Measurements from ENCODE around the gene MPDU1. TPM values are rescaled to one million over a fixed set of nuclear protein-coding genes. Genes with fewer than 3 reads are reported as not detected.

Gene MPDU1
- total and polyA plus RNA-seq, 2 experiments from 2014 or later, result 109 to 201 TPM

DNA sequence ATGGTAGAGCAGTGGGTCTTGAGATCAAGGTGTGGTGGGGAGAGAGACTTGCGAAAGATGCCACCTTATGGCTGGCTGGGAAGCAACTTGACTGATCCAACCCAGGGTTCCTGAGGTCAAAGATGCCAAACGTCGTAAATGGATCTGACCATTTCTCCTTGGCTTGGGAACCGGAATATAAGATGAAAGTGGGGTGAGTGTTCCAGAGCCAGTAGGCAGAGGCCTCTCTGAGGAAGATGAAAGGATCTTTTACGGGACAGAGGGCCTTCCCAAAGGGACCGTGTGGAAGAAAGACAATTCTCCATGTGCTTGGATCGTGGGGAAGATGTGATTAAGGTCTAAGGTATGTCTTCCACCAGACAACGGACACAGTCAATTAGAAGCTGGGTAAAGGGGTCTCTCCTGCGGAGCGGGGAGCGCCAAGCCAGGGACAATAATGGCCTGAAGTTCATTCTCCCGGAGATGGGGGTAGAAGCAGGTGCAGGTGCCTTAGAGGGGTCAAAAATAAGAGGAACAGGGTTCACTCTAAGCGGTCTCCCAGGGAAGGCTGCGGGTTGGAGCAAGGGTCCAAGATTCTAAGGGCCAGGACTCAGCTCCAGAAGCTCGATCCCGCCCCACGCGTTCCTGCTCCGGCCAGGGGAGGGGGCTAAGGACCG, 30.2 kb downstream of the MPDU1 start:
- DNase-seq (ENCODE audit: low spot score), result no peak

DNA sequence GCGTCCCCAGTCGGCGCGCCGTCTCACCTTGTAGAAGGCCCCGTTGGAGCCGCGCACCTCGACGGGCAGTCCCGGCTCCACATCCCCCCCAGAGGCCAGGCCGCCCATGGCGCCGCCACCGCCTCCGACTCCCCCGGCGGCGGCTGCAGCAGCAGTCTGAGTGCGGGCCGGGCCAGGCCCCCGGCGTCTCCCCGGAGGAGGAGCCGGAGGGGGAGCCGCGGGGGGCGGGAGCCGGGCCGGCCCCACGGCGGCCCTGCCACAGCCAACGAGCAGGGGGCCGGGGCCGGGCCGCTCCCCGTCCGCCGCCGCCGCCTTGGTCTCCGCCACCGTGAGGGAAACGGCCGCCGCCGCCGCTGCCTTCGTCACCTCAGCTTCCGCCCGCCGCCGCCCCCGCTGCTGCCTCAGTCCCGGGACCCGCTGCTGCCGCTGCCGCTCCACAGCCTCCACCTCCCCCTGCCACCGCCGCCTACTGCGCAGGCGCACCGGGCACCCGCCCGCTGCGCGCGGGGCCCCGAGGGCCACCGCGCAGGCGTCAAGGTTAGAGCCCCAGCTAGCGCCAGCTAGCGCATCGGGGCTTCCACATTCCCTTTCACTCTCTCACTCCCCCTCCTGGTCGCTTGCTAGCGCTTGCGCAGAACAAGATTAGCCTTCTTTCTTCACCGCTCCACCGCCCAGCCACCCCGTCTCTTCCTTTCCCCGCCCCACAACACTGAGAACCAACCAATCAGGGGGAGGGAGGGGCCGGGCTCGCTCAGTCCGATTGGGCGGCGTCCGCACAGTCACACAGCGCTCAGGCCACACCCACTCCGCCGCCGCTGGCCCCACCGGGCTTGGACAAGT, 31.0 kb downstream of the MPDU1 start, which contains the start of gene FXR2:
Gene FXR2 (minus strand): TSS at position 473 of the 840 bp plus-strand sequence. CDS start 365 bp downstream, at position 108.
- Histone ChIP-seq H2AFZ (peak within 1 kb of the TSS; percentile 53), H3K27me3 (no peaks in the 10 kb centered on the region), H3K9me3 (ENCODE audit: low read depth) (no peaks in the 10 kb centered on the region), H4K20me1 (ENCODE audit: insufficient read depth, poor library complexity, severe bottlenecking) (peaks cover 31% of the 10 kb centered on the region), H3K4me1 (ENCODE audit: insufficient read depth) (peaks cover 10% of the 10 kb centered on the region), H3K4me2 (peak within 1 kb of the TSS; percentile 92), H3K36me3 (replicated peaks; ENCODE audit: insufficient read depth, low read depth) (no peaks in the 10 kb centered on the region), H3K9me2 (replicated peaks; ENCODE audit: insufficient read depth) (no peaks in the 10 kb centered on the region), H3K4me3 (peak within 1 kb of the TSS; percentile 65), H3K27ac (peak within 1 kb of the TSS; percentile 75), H3K79me2 (peaks cover 45% of the 10 kb centered on the region)
- TF ChIP-seq EZH2 (IDR thresholded peaks at IDR 0.05; ENCODE audit: borderline replicate concordance) (no peak), EZH2phosphoT487 (IDR thresholded peaks at IDR 0.05; ENCODE audit: low read depth, severe bottlenecking, unreplicated experiment) (no peak)
- TF ChIP-seq, protein P1, sequence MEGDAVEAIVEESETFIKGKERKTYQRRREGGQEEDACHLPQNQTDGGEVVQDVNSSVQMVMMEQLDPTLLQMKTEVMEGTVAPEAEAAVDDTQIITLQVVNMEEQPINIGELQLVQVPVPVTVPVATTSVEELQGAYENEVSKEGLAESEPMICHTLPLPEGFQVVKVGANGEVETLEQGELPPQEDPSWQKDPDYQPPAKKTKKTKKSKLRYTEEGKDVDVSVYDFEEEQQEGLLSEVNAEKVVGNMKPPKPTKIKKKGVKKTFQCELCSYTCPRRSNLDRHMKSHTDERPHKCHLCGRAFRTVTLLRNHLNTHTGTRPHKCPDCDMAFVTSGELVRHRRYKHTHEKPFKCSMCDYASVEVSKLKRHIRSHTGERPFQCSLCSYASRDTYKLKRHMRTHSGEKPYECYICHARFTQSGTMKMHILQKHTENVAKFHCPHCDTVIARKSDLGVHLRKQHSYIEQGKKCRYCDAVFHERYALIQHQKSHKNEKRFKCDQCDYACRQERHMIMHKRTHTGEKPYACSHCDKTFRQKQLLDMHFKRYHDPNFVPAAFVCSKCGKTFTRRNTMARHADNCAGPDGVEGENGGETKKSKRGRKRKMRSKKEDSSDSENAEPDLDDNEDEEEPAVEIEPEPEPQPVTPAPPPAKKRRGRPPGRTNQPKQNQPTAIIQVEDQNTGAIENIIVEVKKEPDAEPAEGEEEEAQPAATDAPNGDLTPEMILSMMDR (IDR thresholded peaks at IDR 0.05; ENCODE audit: poor library complexity), result peak; percentile 63
- 2% methylated on average over 51 of the region's 93 CpGs for WGBS (ENCODE audit: low lambda C conversion rate, missing lambda C conversion rate)
- peak; percentile 100 for DNase-seq (ENCODE audit: low spot score)

More for the DNA sequence above, 30.2 kb downstream of the MPDU1 start:
- Histone ChIP-seq H3K4me3 (peak overlapping the region; percentile 65), H3K9me3 (ENCODE audit: low read depth) (no peaks in the 10 kb centered on the region), H2AFZ (no peak overlapping the region), H3K36me3 (replicated peaks; ENCODE audit: insufficient read depth, low read depth) (no peaks in the 10 kb centered on the region), H4K20me1 (ENCODE audit: insufficient read depth, poor library complexity, severe bottlenecking) (peaks cover 33% of the 10 kb centered on the region), H3K9me2 (replicated peaks; ENCODE audit: insufficient read depth) (no peaks in the 10 kb centered on the region), H3K4me2 (peak overlapping the region; percentile 92), H3K27me3 (no peaks in the 10 kb centered on the region), H3K27ac (peak overlapping the region; percentile 71), H3K4me1 (ENCODE audit: insufficient read depth) (peaks cover 10% of the 10 kb centered on the region), H3K79me2 (peaks cover 53% of the 10 kb centered on the region)
- no peak for TF ChIP-seq EZH2 (IDR thresholded peaks at IDR 0.05; ENCODE audit: borderline replicate concordance)
- no peak for TF ChIP-seq EZH2phosphoT487 (IDR thresholded peaks at IDR 0.05; ENCODE audit: low read depth, severe bottlenecking, unreplicated experiment)
- TF ChIP-seq, protein P1 (IDR thresholded peaks at IDR 0.05; ENCODE audit: poor library complexity), result no peak
- 7% methylated on average over 18 of the region's 20 CpGs for WGBS (ENCODE audit: low lambda C conversion rate, missing lambda C conversion rate)

DNA sequence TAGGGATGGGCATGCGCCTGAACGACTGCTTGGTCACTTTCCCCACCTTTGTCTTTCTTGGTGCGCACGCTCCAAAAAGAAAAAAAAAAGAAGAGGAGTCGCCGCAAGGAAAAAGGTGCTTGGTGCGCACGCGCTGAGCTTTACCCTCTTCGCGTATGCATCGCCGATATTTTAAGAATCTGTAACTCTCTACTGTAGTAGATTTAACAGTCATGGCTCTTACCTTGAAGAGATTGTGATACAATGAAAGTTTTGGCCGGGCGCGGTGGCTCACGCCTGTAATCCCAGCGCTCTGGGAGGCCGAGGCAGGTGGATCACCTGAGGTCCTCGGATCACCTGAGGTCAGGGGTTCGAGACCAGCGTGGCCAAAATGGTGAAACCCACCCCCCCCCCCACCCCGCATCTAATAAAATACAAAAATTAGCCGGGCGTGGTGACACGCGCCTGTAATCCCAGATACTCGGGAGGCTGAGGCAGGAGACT, 31.7 kb downstream of the MPDU1 start:
- H3K79me2 ChIP-seq, result peaks cover 40% of the 10 kb centered on the region
- WGBS (ENCODE audit: low lambda C conversion rate, missing lambda C conversion rate), result 17% methylated on average over 28 of the region's 28 CpGs
- peak overlapping the region; percentile 21 for H3K4me3 ChIP-seq
- H4K20me1 ChIP-seq (ENCODE audit: insufficient read depth, poor library complexity, severe bottlenecking), result peaks cover 26% of the 10 kb centered on the region
- H3K9me3 ChIP-seq (ENCODE audit: low read depth), result no peaks in the 10 kb centered on the region
- no peaks in the 10 kb centered on the region for H3K27me3 ChIP-seq
- H3K27ac ChIP-seq, result peak overlapping the region; percentile 75
- H3K4me2 ChIP-seq, result peak overlapping the region; percentile 72
- H3K36me3 ChIP-seq (replicated peaks; ENCODE audit: insufficient read depth, low read depth), result no peaks in the 10 kb centered on the region
- peaks cover 10% of the 10 kb centered on the region for H3K4me1 ChIP-seq (ENCODE audit: insufficient read depth)
- H3K9me2 ChIP-seq (replicated peaks; ENCODE audit: insufficient read depth), result no peaks in the 10 kb centered on the region
- H2AFZ ChIP-seq, result peak overlapping the region; percentile 53
- DNase-seq (ENCODE audit: low spot score), result no peak
- no peak for TF ChIP-seq EZH2phosphoT487 (IDR thresholded peaks at IDR 0.05; ENCODE audit: low read depth, severe bottlenecking, unreplicated experiment)
- no peak for TF ChIP-seq EZH2 (IDR thresholded peaks at IDR 0.05; ENCODE audit: borderline replicate concordance)
- TF ChIP-seq, protein P1 (IDR thresholded peaks at IDR 0.05; ENCODE audit: poor library complexity), result no peak

Measured in hepatocyte (in vitro differentiated cells).